ENCODE results near the gene CACNA1C.

DNA sequence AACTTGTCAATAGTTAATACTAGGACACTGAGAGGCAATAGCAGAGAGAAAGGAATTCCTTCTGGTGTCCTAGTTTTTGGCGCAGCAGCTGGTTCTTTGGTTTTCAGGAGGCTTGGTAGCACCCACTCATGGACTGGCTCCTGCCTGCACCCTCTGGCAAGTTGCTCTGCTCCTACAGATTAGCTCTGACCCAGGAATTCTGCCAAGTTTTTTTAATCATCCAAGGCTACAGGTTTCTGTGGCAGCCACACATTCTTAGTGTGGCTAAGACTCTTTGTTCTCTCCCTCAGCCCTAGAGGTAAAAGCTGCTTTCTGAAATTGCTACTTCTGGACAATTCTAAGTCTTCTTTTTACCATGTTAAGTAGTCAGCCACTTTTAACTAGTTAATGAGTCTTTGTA, 670.0 kb downstream of the CACNA1C start:
- TF ChIP-seq POLR2A (IDR thresholded peaks at IDR 0.05), result no peak
- TF ChIP-seq, protein P1, sequence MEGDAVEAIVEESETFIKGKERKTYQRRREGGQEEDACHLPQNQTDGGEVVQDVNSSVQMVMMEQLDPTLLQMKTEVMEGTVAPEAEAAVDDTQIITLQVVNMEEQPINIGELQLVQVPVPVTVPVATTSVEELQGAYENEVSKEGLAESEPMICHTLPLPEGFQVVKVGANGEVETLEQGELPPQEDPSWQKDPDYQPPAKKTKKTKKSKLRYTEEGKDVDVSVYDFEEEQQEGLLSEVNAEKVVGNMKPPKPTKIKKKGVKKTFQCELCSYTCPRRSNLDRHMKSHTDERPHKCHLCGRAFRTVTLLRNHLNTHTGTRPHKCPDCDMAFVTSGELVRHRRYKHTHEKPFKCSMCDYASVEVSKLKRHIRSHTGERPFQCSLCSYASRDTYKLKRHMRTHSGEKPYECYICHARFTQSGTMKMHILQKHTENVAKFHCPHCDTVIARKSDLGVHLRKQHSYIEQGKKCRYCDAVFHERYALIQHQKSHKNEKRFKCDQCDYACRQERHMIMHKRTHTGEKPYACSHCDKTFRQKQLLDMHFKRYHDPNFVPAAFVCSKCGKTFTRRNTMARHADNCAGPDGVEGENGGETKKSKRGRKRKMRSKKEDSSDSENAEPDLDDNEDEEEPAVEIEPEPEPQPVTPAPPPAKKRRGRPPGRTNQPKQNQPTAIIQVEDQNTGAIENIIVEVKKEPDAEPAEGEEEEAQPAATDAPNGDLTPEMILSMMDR (IDR thresholded peaks at IDR 0.05), result no peak
- TF ChIP-seq EP300 (IDR thresholded peaks at IDR 0.05), result no peak
- no peak for TF ChIP-seq POLR2AphosphoS5 (IDR thresholded peaks at IDR 0.05)

Measured in suprapubic skin (tissue), 4 donors.